Coronary artery (tissue), 2 donors: ENCODE measurements around the gene SLIRP.
"Not testable (repeated sequence)": the region's sequence is repeated elsewhere in the genome, so short reads cannot be mapped to it uniquely, and the experiment has no call there.

Experiments used
- DNase-seq: peaks from one replicate; pipeline ENCODE4 v3.0.0-alpha.2; 2017; ENCODE audit warnings: low spot score
- H3K27ac ChIP-seq, 2 donors: fragments of 200-600 bp; sonication (generic); one replicate each; pipeline ENCODE4 v1.5.1; 2016 to 2019
- H3K4me3 ChIP-seq: fragments of 200-600 bp; sonication (generic); 2 replicates; pipeline ENCODE4 v1.5.1; 2016; ENCODE audit warnings: mild to moderate bottlenecking, moderate library complexity
- CTCF ChIP-seq: fragments of 200-600 bp; sonication (generic); IDR thresholded peaks from one replicate; pipeline ENCODE4 v1.5.1; 2019; ENCODE audit warnings: antibody characterized with exemption

SLIRP gene

GRCh38 chr14:77707724-77708408 is at the start of gene SLIRP, which contains the start of gene ALKBH1:
TSS of gene SLIRP (plus strand) at chr14:77708103. CDS start at chr14:77708112, 9 bp downstream.
TSS of gene ALKBH1 (minus strand) at chr14:77708023. CDS start at chr14:77708004, 19 bp downstream.
- DNase-seq = peak; percentile 86
- TF ChIP-seq CTCF = no peak
- Histone ChIP-seq H3K27ac (peak within 1 kb of the TSS; percentile 61 to 84), H3K4me3 (peak within 1 kb of the TSS; percentile 100)

GRCh38 chr14:77659831-77660230 is 48.1 kb upstream of the SLIRP start:
- DNase-seq = no peak
- Histone ChIP-seq H3K27ac (peak overlapping the region in 1 of 2 donors; percentile 23), H3K4me3 (no peak overlapping the region)
- TF ChIP-seq CTCF = no peak

GRCh38 chr14:77660754-77661153 is 47.1 kb upstream of the SLIRP start:
- no peak for TF ChIP-seq CTCF
- Histone ChIP-seq H3K4me3 (no peak overlapping the region), H3K27ac (no peak overlapping the region)
- no peak for DNase-seq

- H3K27ac ChIP-seq, DNase-seq: not testable (repeated sequence)
Measured at GRCh38 chr14:77661562-77661961, 46.3 kb upstream of the SLIRP start.

GRCh38 chr14:77663293-77663692 is 44.6 kb upstream of the SLIRP start:
- Histone ChIP-seq H3K27ac (peak overlapping the region in 1 of 2 donors; percentile 25), H3K4me3 (no peak overlapping the region)
- no peak for TF ChIP-seq CTCF
- no peak for DNase-seq

More at GRCh38 chr14:77661562-77661961, 46.3 kb upstream of the SLIRP start:
- not testable (repeated sequence) for H3K4me3 ChIP-seq

GRCh38 chr14:77667331-77667730 is 40.6 kb upstream of the SLIRP start:
- Histone ChIP-seq H3K27ac (no peak overlapping the region), H3K4me3 (no peak overlapping the region)
- DNase-seq = no peak
- TF ChIP-seq CTCF = no peak

GRCh38 chr14:77673193-77673592 is 34.7 kb upstream of the SLIRP start:
- Histone ChIP-seq H3K27ac (no peak overlapping the region), H3K4me3 (no peak overlapping the region)
- no peak for TF ChIP-seq CTCF
- no peak for DNase-seq
